ENCODE measurements around the gene DAZ1.
"Not testable (repeated sequence)": the region's sequence is repeated elsewhere in the genome, so short reads cannot be mapped to it uniquely, and the experiment has no call there.

Gene DAZ1

DNA sequence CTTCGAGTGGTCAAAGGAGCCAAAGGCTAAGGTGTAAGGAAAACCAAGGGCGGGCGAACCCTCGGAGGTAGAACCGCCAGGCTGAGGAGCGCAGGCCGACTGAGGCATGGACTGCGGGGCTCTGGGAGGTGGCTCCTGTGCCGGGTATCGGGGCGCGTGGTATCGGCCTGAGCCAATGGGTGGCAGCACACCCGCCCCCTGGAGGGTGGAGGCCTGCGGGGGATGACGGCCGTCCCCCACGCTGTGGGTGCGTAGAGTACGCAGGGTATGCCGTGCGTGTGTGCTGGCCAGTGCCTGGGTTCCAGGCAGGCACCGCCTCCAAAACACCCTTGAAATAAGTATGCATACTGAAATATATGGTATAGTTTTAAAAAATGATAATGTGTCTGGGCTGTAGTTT lies at the start of gene DAZ1:
DAZ1 (minus strand) TSS at position 101 of the 400 bp plus-strand sequence. CDS start 208 bp downstream, outside the sequence.
- not testable (repeated sequence) for DNase-seq

DNA sequence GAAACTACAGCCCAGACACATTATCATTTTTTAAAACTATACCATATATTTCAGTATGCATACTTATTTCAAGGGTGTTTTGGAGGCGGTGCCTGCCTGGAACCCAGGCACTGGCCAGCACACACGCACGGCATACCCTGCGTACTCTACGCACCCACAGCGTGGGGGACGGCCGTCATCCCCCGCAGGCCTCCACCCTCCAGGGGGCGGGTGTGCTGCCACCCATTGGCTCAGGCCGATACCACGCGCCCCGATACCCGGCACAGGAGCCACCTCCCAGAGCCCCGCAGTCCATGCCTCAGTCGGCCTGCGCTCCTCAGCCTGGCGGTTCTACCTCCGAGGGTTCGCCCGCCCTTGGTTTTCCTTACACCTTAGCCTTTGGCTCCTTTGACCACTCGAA lies 20.4 kb upstream of the DAZ1 start, which contains the start of gene DAZ2:
DAZ2 (plus strand) TSS at position 301 of the 400 bp plus-strand sequence. CDS start 208 bp downstream, outside the sequence.
- DNase-seq = not testable (repeated sequence)

DNA sequence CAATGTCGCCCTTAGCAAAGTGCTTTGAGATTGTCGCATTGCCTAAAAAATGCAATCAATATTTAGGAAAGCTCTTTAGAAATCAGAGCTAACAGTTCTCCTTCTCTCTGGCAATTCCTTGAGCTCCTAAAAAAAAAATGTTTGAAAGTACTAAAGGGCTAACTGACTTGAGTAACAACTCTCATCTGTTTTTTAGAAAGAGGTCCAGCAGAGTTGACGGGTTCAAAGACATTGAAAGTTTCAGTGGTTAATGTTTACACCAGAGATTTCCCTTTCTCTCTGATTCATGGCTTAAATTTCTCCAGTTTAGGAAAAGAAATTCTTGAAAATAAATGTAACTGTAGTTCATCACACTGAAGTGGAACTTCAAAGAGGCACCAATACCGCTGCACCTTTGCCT lies 11.9 kb upstream of the DAZ1 start:
- not testable (repeated sequence) for DNase-seq

DNA sequence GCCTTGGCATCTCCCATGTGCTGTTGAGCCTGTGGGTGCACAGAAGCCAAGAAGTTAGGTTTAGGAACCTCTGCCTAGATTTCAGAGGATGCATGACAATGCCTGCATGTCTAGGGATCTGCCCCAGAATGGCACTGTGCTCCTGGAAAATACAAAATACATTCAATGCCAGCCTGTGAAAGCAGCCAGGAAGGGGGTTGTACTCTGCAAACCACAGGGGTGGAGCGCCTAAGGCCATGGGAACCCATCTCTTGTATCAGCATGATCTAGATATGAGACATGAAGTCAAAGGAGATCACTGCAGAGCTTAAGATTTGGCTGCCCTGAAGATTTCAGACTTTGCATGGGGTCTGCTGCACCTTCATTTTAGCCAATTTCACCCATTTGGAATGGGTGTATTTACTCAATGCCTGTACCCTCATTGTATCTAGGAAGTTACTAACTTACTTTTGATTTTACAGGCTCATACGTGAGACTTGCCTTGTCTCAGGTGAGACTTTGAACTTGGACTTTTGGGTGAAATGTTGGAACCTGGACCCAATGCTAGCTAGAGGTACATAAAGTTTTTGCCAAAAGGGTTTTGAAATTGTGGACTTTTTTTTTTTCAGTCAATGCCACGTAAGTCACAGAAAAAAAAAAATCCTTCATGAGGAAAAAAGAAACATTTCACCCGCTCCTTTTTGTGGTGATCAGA lies 11.1 kb upstream of the DAZ1 start:
- not testable (repeated sequence) for DNase-seq

DNA sequence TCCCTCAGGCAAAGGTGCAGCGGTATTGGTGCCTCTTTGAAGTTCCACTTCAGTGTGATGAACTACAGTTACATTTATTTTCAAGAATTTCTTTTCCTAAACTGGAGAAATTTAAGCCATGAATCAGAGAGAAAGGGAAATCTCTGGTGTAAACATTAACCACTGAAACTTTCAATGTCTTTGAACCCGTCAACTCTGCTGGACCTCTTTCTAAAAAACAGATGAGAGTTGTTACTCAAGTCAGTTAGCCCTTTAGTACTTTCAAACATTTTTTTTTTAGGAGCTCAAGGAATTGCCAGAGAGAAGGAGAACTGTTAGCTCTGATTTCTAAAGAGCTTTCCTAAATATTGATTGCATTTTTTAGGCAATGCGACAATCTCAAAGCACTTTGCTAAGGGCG lies 8.6 kb upstream of the DAZ1 start:
- DNase-seq = not testable (repeated sequence)

Data from CD4-positive, alpha-beta T cell treated with Interferon alpha-2 for 1 hour (primary cell).